ENCODE measurements around the gene GRAMD1B.

The GRAMD1B gene

GRCh38 chr11:123601743-123602142, 171.7 kb downstream of the GRAMD1B start:
- DNase-seq (ENCODE audit: low read depth) = no peak
- no peak overlapping the region for H3K4me3 ChIP-seq (replicated peaks; ENCODE audit: low read depth, low read length)
- TF ChIP-seq, protein P1, sequence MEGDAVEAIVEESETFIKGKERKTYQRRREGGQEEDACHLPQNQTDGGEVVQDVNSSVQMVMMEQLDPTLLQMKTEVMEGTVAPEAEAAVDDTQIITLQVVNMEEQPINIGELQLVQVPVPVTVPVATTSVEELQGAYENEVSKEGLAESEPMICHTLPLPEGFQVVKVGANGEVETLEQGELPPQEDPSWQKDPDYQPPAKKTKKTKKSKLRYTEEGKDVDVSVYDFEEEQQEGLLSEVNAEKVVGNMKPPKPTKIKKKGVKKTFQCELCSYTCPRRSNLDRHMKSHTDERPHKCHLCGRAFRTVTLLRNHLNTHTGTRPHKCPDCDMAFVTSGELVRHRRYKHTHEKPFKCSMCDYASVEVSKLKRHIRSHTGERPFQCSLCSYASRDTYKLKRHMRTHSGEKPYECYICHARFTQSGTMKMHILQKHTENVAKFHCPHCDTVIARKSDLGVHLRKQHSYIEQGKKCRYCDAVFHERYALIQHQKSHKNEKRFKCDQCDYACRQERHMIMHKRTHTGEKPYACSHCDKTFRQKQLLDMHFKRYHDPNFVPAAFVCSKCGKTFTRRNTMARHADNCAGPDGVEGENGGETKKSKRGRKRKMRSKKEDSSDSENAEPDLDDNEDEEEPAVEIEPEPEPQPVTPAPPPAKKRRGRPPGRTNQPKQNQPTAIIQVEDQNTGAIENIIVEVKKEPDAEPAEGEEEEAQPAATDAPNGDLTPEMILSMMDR (IDR thresholded peaks at IDR 0.05; ENCODE audit: low read length, missing control alignments) = no peak

- no peak overlapping the region for H3K4me3 ChIP-seq (replicated peaks; ENCODE audit: low read depth, low read length)
- no peak for DNase-seq (ENCODE audit: low read depth)
- TF ChIP-seq, protein P1 (IDR thresholded peaks at IDR 0.05; ENCODE audit: low read length, missing control alignments) = no peak
These were observed 173.6 kb downstream of the GRAMD1B start for GRCh38 chr11:123603666-123604065.

- TF ChIP-seq, protein P1 (IDR thresholded peaks at IDR 0.05; ENCODE audit: low read length, missing control alignments) = no peak
- no peak for DNase-seq (ENCODE audit: low read depth)
- no peak overlapping the region for H3K4me3 ChIP-seq (replicated peaks; ENCODE audit: low read depth, low read length)
These were observed 177.7 kb downstream of the GRAMD1B start for GRCh38 chr11:123607781-123608180.

DNA sequence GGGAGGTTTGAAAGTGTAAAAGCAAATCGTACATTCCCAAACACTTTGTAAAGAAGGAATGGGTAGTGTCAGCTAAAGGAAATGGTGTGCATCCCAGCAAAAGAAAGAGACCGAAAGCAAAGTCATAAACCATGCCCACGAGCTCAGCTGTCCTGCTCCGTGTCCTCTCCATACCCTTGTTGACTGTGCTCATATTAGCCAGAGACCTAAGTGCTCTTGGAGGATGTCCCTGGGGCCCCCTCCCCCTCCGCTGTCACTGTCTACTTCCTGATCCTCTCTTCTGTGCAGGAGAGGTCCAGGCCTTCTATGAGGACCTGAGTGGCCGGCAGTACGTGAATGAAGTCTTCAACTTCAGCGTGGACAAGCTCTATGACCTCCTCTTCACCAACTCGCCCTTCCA, 178.3 kb downstream of the GRAMD1B start:
- DNase-seq (ENCODE audit: low read depth) = no peak
- no peak overlapping the region for H3K4me3 ChIP-seq (replicated peaks; ENCODE audit: low read depth, low read length)
- TF ChIP-seq, protein P1 (IDR thresholded peaks at IDR 0.05; ENCODE audit: low read length, missing control alignments) = no peak

- no peak overlapping the region for H3K4me3 ChIP-seq (replicated peaks; ENCODE audit: low read depth, low read length)
- TF ChIP-seq, protein P1 (IDR thresholded peaks at IDR 0.05; ENCODE audit: low read length, missing control alignments) = no peak
- DNase-seq (ENCODE audit: low read depth) = no peak
These were observed 178.9 kb downstream of the GRAMD1B start for GRCh38 chr11:123608945-123609344.

DNA sequence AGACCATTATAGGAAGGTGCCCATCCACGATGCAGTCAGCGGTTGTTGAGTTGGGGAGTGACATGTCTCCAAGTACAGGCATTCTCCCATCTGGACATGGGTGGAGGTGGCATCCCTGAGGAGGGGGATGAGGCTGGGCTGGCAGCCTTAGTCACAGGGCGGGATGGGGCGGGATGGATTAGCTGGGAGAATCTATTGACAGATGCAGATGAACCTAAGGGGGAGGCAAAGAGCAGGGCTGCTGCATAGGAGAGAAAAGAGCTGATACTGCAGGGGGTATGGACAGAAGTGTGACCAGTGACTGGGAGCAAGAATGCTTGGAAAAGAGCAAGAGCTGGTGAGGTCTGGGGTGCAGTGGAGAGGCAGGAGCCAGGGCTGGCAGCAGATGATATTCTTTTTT, 181.6 kb downstream of the GRAMD1B start:
- H3K4me3 ChIP-seq (replicated peaks; ENCODE audit: low read depth, low read length) = no peak overlapping the region
- TF ChIP-seq, protein P1 (IDR thresholded peaks at IDR 0.05; ENCODE audit: low read length, missing control alignments) = no peak
- no peak for DNase-seq (ENCODE audit: low read depth)

GRCh38 chr11:123616505-123617198, 186.6 kb downstream of the GRAMD1B start:
- DNase-seq (ENCODE audit: low read depth) = peak; percentile 91
- TF ChIP-seq, protein P1 (IDR thresholded peaks at IDR 0.05; ENCODE audit: low read length, missing control alignments) = no peak
- H3K4me3 ChIP-seq (replicated peaks; ENCODE audit: low read depth, low read length) = no peak overlapping the region
